IMR-90 (cell line): ENCODE results near the gene PCDHGC5. TPM values are rescaled to one million over a fixed set of nuclear protein-coding genes. Genes with fewer than 3 reads are reported as not detected.

Experiments used
- ATAC-seq: fragments of 200-7000 bp; cut with Tn5 transposase; 2 replicates; pipeline ENCODE4 v1.9.1; 2020; ENCODE audit warnings: low read depth, mild to moderate bottlenecking, moderate library complexity
- BruUV-seq: library from RNA; stranded (reverse); fragments of 400-500 nt; replicated peaks from 2 replicates; lab custom pipeline; 2021; lab: Mats Ljungman, UMichigan
- CTCF ChIA-PET: fragments of 300-600 bp; formaldehyde crosslinking; extraction: SDS; loops from one replicate; lab custom pipeline; 2021; ENCODE audit warnings: antibody characterized with exemption; lab: Yijun Ruan, JAX
- POLR2A ChIA-PET: fragments of 300-600 bp; sonication (Branson Sonifier 250); formaldehyde crosslinking; loops from one replicate; lab custom pipeline; 2022; ENCODE audit warnings: antibody characterized with exemption; ENCODE audit not compliant: unreplicated experiment; lab: Charles Lee
- DNase-seq: peaks from one replicate; pipeline ENCODE4 v3.0.0; 2013
- H2AFZ ChIP-seq: replicated peaks from 2 replicates; pipeline ENCODE3; 2013; ENCODE audit warnings: low read length, mild to moderate bottlenecking; ENCODE audit not compliant: poor library complexity
- H2AK5ac ChIP-seq: 2 replicates; pipeline ENCODE4 v1.6.1; 2013; ENCODE audit warnings: low read depth, low read length, inconsistent platforms
- H2AK9ac ChIP-seq: replicated peaks from 2 replicates; pipeline ENCODE3; 2013; ENCODE audit warnings: mild to moderate bottlenecking, low read depth, low read length, moderate library complexity; ENCODE audit not compliant: poor library complexity
- H2BK120ac ChIP-seq: 2 replicates; pipeline ENCODE4 v1.6.1; 2013; ENCODE audit warnings: low read depth, low read length, inconsistent platforms
- H2BK15ac ChIP-seq: 3 replicates; pipeline ENCODE4 v1.6.1; 2013; ENCODE audit warnings: low read depth, low read length, inconsistent platforms
- H2BK20ac ChIP-seq: 2 replicates; pipeline ENCODE4 v1.6.1; 2013; ENCODE audit warnings: low read depth, mild to moderate bottlenecking, inconsistent platforms, low read length, moderate library complexity
- H2BK5ac ChIP-seq: 2 replicates; pipeline ENCODE4 v1.6.1; 2013; ENCODE audit warnings: mild to moderate bottlenecking, low read depth, low read length, inconsistent platforms; ENCODE audit not compliant: poor library complexity, severe bottlenecking
- H3K14ac ChIP-seq: replicated peaks from 2 replicates; pipeline ENCODE4 v1.6.1; 2013; ENCODE audit warnings: low read depth, low read length, inconsistent platforms
- H3K18ac ChIP-seq: 2 replicates; pipeline ENCODE4 v1.6.1; 2013; ENCODE audit warnings: low read depth, low read length, control low read depth
- H3K23ac ChIP-seq: 2 replicates; pipeline ENCODE4 v1.6.1; 2013; ENCODE audit warnings: low read depth, low read length, inconsistent platforms
- H3K27ac ChIP-seq: 2 replicates; pipeline ENCODE4 v1.5.1; 2013; ENCODE audit warnings: mild to moderate bottlenecking, control low read depth, low read length; ENCODE audit not compliant: insufficient read depth
- H3K27me3 ChIP-seq: 2 replicates; pipeline ENCODE4 v1.6.1; 2013; ENCODE audit warnings: low read length; ENCODE audit not compliant: control insufficient read depth, insufficient read depth
- H3K36me3 ChIP-seq: 2 replicates; pipeline ENCODE4 v1.6.1; 2013; ENCODE audit warnings: low read length, mixed read lengths; ENCODE audit not compliant: control insufficient read depth, insufficient read depth
- H3K4ac ChIP-seq: 2 replicates; pipeline ENCODE4 v1.6.1; 2013; ENCODE audit warnings: low read depth, low read length, inconsistent platforms
- H3K4me1 ChIP-seq: 2 replicates; pipeline ENCODE4 v1.6.1; 2013; ENCODE audit warnings: low read length, mixed read lengths; ENCODE audit not compliant: control insufficient read depth, insufficient read depth
- H3K4me2 ChIP-seq: 2 replicates; pipeline ENCODE4 v1.6.1; 2013; ENCODE audit warnings: low read depth, mild to moderate bottlenecking, control low read depth, low read length, moderate library complexity
- H3K4me3 ChIP-seq: 2 replicates; pipeline ENCODE4 v1.5.1; 2013; ENCODE audit warnings: low read depth, mild to moderate bottlenecking, control low read depth, low read length, moderate library complexity; ENCODE audit not compliant: insufficient read depth
- H3K56ac ChIP-seq: 2 replicates; pipeline ENCODE4 v1.6.1; 2013; ENCODE audit warnings: low read length, inconsistent platforms; ENCODE audit not compliant: insufficient read depth; ENCODE audit errors: extremely low read depth
- H3K79me1 ChIP-seq, 2 experiments: 2 replicates each; pipeline ENCODE4 v1.6.1; 2013; ENCODE audit warnings: low read length in 2 of 2, inconsistent platforms in 1 of 2, low read depth in 1 of 2
- H3K9ac ChIP-seq: 2 replicates; pipeline ENCODE4 v1.6.1; 2013; ENCODE audit warnings: low read depth, low read length, control low read depth
- H3K9me1 ChIP-seq: 2 replicates; pipeline ENCODE4 v1.6.1; 2013; ENCODE audit warnings: low read length, inconsistent platforms; ENCODE audit not compliant: insufficient read depth
- H3K9me3 ChIP-seq: 2 replicates; pipeline ENCODE4 v1.6.1; 2013; ENCODE audit warnings: low read length; ENCODE audit not compliant: control insufficient read depth, insufficient read depth
- H4K20me1 ChIP-seq: 2 replicates; pipeline ENCODE4 v1.6.1; 2013; ENCODE audit warnings: low read length, inconsistent platforms; ENCODE audit not compliant: insufficient read depth
- H4K5ac ChIP-seq: 2 replicates; pipeline ENCODE4 v1.6.1; 2013; ENCODE audit warnings: mild to moderate bottlenecking, low read depth, low read length, control low read depth
- H4K8ac ChIP-seq, 2 experiments: 2 replicates each; pipeline ENCODE4 v1.6.1; 2013; ENCODE audit warnings: low read depth in 2 of 2, low read length in 2 of 2, control low read depth in 1 of 2, inconsistent platforms in 1 of 2
- H4K91ac ChIP-seq: 2 replicates; pipeline ENCODE4 v1.6.1; 2013; ENCODE audit warnings: low read depth, low read length, inconsistent platforms; ENCODE audit not compliant: insufficient read depth
- CHD1 ChIP-seq: IDR thresholded peaks from 2 replicates; pipeline ENCODE4 v1.6.1; 2012; ENCODE audit warnings: low read depth, low read length, improper control_type of control experiment
- ELK1 ChIP-seq: fragments of 150-350 bp; IDR thresholded peaks from 2 replicates; pipeline ENCODE4 v1.6.1; 2016; ENCODE audit warnings: low read depth, mild to moderate bottlenecking, low read length, moderate library complexity, borderline replicate concordance
- MAFK ChIP-seq: IDR thresholded peaks from 2 replicates; pipeline ENCODE4 v1.6.1; 2012; ENCODE audit warnings: low read depth, low read length, improper control_type of control experiment
- MAZ ChIP-seq: IDR thresholded peaks from 2 replicates; pipeline ENCODE4 v1.6.1; 2012; ENCODE audit warnings: low read depth, mild to moderate bottlenecking, low read length, improper control_type of control experiment, moderate library complexity, borderline replicate concordance
- NFE2L2 ChIP-seq: fragments of 150-350 bp; IDR thresholded peaks from 2 replicates; pipeline ENCODE4 v1.6.1; 2016; ENCODE audit warnings: low read depth, mild to moderate bottlenecking, low read length
- POLR2A ChIP-seq: IDR thresholded peaks from 2 replicates; pipeline ENCODE4 v1.6.1; 2012; ENCODE audit warnings: mild to moderate bottlenecking, low read depth, low read length
- RAD21 ChIP-seq: IDR thresholded peaks from 2 replicates; pipeline ENCODE4 v1.6.1; 2012; ENCODE audit warnings: low read length, improper control_type of control experiment
- RFX5 ChIP-seq: IDR thresholded peaks from 2 replicates; pipeline ENCODE4 v1.8.0; 2012; ENCODE audit warnings: low read depth, mild to moderate bottlenecking, low read length, moderate library complexity
- WGBS, 2 experiments: methylation state at CpG; one replicate each; pipeline versions ENCODE4 v1.1.5 to v1.1.7; 2013; ENCODE audit warnings: missing lambda C conversion rate in 2 of 2; ENCODE audit not compliant: insufficient read length in 1 of 2; ENCODE audit errors: extremely low coverage in 2 of 2; 5-methylcytosine and 5-hydroxymethylcytosine counted together
- dilution Hi-C: fragments of 300-500 bp; cut with HindIII; formaldehyde crosslinking; loops from one replicate; pipeline ENCODE4 v1.14.3; 2018; ENCODE audit warnings: low sequenced_read_pairs; ENCODE audit not compliant: unreplicated experiment
- in situ Hi-C: fragments of 300-500 bp; cut with MboI; formaldehyde crosslinking; loops from 3 replicates; pipeline ENCODE4 v1.14.3; 2019; ENCODE audit warnings: low sequenced_read_pairs, inconsistent platforms, mixed read lengths
- intact Hi-C: fragments of 100-400 bp; cut with micrococcal nuclease; formaldehyde crosslinking; loops from 2 replicates; pipeline ENCODE4 v1.10.0; 2022
- polyA plus RNA-seq, 3 experiments: library from polyadenylated mRNA; depleted of rRNA; stranded (reverse); fragments of >200 nt; gene quantifications; 2 replicates each; pipeline ENCODE4 v1.2.3, GENCODE V29; 2012; ENCODE audit warnings: low replicate concordance in 1 of 3
- total RNA-seq: library from RNA; depleted of rRNA; stranded (reverse); fragments of >200 nt; gene quantifications from 2 replicates; pipeline ENCODE4 v1.2.3, GENCODE V29; 2012
- TF ChIP-seq, protein P1 (sequence below): conservative IDR thresholded peaks from 2 replicates; pipeline ENCODE4 v1.5.1; 2012; ENCODE audit warnings: mild to moderate bottlenecking, low read depth, low read length, improper control_type of control experiment

PCDHGC5 gene
- total and polyA plus RNA-seq, 2 of the 4 experiments (the other 2 are of a cell fraction), result 2.9 to 3.8 TPM

DNA sequence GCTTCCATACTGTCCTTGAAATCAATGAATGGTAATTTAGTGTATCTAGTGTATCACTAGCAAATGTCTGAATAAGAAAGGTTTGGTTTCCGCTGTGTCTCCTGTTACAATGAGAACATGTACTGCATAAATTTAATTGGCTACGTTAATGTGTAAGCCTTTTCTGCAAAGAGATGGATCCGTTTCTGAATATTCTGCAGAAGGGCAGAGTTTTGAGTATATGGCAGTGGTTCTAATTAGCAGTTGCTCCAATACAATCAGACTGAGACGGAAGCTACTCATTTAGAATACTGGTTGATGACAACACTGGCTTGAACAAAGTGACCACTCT lies 4.6 kb upstream of the PCDHGC5 start:
- no peak for ATAC-seq
- no peak overlapping the region for H3K14ac ChIP-seq
- no peak overlapping the region for H3K4me3 ChIP-seq
- H4K8ac ChIP-seq, result no peak overlapping the region
- no peak overlapping the region for H2AK5ac ChIP-seq
- H2BK120ac ChIP-seq, result no peak overlapping the region
- no peak overlapping the region for H3K27ac ChIP-seq
- no peak overlapping the region for H3K18ac ChIP-seq
- peaks cover 24% of the 10 kb centered on the region; the same call in 1 of the 2 replicates for H3K36me3 ChIP-seq
- WGBS, 2 experiments, result 6% methylated on average over 2 of the region's 4 CpGs; no CpG with 5 or more reads in 1 of the 2 experiments
- H3K9me3 ChIP-seq, result no peaks in the 10 kb centered on the region; the same call in 1 of the 2 replicates
- H3K27me3 ChIP-seq, result no peaks in the 10 kb centered on the region
- peaks cover 55% of the 10 kb centered on the region for H4K20me1 ChIP-seq
- peaks cover 13% of the 10 kb centered on the region for H3K4me1 ChIP-seq
- TF ChIP-seq, protein P1, sequence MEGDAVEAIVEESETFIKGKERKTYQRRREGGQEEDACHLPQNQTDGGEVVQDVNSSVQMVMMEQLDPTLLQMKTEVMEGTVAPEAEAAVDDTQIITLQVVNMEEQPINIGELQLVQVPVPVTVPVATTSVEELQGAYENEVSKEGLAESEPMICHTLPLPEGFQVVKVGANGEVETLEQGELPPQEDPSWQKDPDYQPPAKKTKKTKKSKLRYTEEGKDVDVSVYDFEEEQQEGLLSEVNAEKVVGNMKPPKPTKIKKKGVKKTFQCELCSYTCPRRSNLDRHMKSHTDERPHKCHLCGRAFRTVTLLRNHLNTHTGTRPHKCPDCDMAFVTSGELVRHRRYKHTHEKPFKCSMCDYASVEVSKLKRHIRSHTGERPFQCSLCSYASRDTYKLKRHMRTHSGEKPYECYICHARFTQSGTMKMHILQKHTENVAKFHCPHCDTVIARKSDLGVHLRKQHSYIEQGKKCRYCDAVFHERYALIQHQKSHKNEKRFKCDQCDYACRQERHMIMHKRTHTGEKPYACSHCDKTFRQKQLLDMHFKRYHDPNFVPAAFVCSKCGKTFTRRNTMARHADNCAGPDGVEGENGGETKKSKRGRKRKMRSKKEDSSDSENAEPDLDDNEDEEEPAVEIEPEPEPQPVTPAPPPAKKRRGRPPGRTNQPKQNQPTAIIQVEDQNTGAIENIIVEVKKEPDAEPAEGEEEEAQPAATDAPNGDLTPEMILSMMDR, result no peak
- TF ChIP-seq RAD21 (no peak), MAFK (no peak), POLR2A (no peak), CHD1 (no peak), MAZ (no peak), NFE2L2 (no peak), RFX5 (no peak), ELK1 (no peak)
- intact Hi-C loops (no loop called here), dilution Hi-C loops (no loop called here), in situ Hi-C loops (no loop called here)
- no peak overlapping the region for H4K5ac ChIP-seq
- H3K23ac ChIP-seq, result no peak overlapping the region
- H3K9me1 ChIP-seq, result peaks cover 17% of the 10 kb centered on the region; the same call in 1 of the 2 replicates
- POLR2A ChIA-PET, result interaction anchor here (0.6 kb wide), 1 partner anchor 11 kb away, joined by 3 read pairs; no protein-coding TSS in a partner anchor
- no peak overlapping the region for H2BK5ac ChIP-seq
- H2AK9ac ChIP-seq, result no peak overlapping the region
- no peak overlapping the region for H3K56ac ChIP-seq
- H4K91ac ChIP-seq, result no peak overlapping the region
- H3K79me1 ChIP-seq, result peaks cover 30 to 84% of the 10 kb centered on the region in 2 experiments
- no peak overlapping the region for H2BK15ac ChIP-seq
- H3K4ac ChIP-seq, result no peak overlapping the region
- no peak overlapping the region for H2BK20ac ChIP-seq
- CTCF ChIA-PET, result no interaction called here
- no TSS peak for BruUV-seq
- DNase-seq, result no peak
- H3K9ac ChIP-seq, result no peak overlapping the region
- H3K4me2 ChIP-seq, result no peak overlapping the region; the same call in 1 of the 2 replicates
- no peak overlapping the region for H2AFZ ChIP-seq
